Measurements from ENCODE around the gene VWA3B.

DNA sequence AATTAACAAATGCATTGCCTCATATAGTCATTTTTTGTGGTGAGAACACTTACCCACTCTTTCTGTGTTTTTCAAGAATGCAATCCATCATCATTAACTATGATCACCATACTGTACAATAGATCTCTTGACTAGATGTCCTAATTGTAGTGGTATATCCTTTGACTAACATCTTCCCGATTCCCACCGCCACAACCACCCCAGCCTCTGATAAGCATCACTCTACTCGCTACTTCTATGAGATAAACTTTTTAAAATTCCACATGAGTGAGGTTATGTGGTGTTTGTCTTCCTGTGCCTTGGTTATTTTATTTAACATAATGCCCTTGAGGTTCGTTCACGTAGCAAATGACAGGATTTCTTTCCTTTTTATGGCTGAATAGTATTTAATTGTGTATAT is 6.6 kb downstream of the VWA3B start:
- TF ChIP-seq CTCF (IDR thresholded peaks at IDR 0.05; ENCODE audit: insufficient read depth, low read length, poor library complexity, severe bottlenecking) = no peak
- no peak for TF ChIP-seq EZH2phosphoT487 (conservative IDR thresholded peaks at IDR 0.05; ENCODE audit: low read length)
